Nephron progenitor cell (in vitro differentiated cells): ENCODE results near the gene RARRES2.

Source experiments
- DNase-seq: peaks from one replicate; pipeline ENCODE4 v3.0.0; 2021
- H3K27ac Mint-ChIP-seq: 2 replicates; pipeline ENCODE4 v1.8.0; 2021; ENCODE audit warnings: mild to moderate bottlenecking, moderate library complexity, mixed read lengths
- H3K27me3 Mint-ChIP-seq: 2 replicates; pipeline ENCODE4 v1.8.0; 2021; ENCODE audit warnings: mild to moderate bottlenecking, low read depth, mixed read lengths; ENCODE audit not compliant: poor library complexity
- H3K36me3 Mint-ChIP-seq: 2 replicates; pipeline ENCODE4 v1.8.0; 2021; ENCODE audit warnings: low read depth, mixed read lengths
- H3K4me1 Mint-ChIP-seq: 2 replicates; pipeline ENCODE4 v1.8.0; 2021; ENCODE audit warnings: mixed read lengths
- H3K4me3 Mint-ChIP-seq: 2 replicates; pipeline ENCODE4 v1.8.0; 2021; ENCODE audit warnings: mild to moderate bottlenecking, moderate library complexity, mixed read lengths
- H3K9me3 Mint-ChIP-seq: 2 replicates; pipeline ENCODE4 v1.8.0; 2021; ENCODE audit warnings: mild to moderate bottlenecking, moderate library complexity, mixed read lengths
- TF ChIP-seq, protein P1 (sequence below): fragments of 200-600 bp; sonication (generic); IDR thresholded peaks from 2 replicates; pipeline ENCODE4 v1.5.0; 2021; ENCODE audit warnings: antibody characterized with exemption

RARRES2 gene

DNA sequence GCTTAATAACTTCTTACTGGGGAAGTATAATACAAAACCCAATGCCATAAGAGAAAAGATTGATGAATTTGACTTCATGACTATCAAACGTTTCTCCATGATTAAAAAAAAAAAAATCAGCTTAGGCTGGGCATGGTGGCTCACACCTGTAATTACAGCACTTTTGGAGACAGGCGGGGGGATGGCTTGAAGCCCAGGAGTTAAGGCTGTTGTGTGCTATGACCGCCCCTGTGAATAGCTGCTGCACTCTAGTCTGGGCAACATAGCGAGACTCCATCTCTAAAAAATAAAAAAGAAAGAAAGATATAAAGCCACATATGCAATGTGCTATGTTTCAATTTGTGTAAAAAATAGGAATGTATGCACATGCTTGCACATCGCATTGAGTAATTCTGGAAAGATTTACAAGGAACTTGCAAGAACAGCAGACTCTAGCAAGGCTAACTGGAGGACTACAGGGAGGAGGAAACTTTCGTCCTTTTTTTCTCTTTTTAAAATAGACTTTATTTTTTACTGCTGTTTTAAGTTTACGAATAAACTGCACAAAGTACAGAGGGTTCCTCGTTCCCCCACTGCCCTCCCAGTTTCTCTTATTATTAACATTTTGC lies 10.3 kb upstream of the RARRES2 start:
- Mint-ChIP-seq H3K9me3 (peaks cover 13% of the 10 kb centered on the region), H3K4me3 (no peak overlapping the region), H3K27me3 (peaks cover 9% of the 10 kb centered on the region), H3K36me3 (no peaks in the 10 kb centered on the region), H3K27ac (no peak overlapping the region), H3K4me1 (peaks cover 18% of the 10 kb centered on the region)
- no peak for DNase-seq
- TF ChIP-seq, protein P1, sequence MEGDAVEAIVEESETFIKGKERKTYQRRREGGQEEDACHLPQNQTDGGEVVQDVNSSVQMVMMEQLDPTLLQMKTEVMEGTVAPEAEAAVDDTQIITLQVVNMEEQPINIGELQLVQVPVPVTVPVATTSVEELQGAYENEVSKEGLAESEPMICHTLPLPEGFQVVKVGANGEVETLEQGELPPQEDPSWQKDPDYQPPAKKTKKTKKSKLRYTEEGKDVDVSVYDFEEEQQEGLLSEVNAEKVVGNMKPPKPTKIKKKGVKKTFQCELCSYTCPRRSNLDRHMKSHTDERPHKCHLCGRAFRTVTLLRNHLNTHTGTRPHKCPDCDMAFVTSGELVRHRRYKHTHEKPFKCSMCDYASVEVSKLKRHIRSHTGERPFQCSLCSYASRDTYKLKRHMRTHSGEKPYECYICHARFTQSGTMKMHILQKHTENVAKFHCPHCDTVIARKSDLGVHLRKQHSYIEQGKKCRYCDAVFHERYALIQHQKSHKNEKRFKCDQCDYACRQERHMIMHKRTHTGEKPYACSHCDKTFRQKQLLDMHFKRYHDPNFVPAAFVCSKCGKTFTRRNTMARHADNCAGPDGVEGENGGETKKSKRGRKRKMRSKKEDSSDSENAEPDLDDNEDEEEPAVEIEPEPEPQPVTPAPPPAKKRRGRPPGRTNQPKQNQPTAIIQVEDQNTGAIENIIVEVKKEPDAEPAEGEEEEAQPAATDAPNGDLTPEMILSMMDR, result no peak

DNA sequence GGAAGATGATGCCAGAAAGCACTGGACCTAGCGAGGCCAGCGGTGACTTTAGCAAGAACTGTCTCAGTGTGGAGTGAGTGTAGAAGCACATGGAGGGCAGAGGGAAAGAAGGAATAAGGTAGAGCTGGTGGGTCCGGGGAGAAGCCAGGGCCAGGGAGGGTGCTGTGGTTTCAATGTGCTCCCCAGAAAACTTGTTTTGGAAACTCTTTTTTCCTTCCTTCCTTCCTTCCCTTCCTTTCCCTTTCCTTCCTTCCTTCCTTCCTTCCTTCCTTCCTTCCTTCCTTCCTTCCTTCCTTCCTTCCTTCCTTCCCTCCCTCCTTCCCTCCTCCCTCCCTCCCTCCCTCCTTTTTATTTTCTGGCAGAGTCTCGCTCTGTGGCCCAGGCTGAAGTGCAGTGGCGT lies 5.5 kb upstream of the RARRES2 start:
- DNase-seq, result no peak
- peaks cover 38% of the 10 kb centered on the region for H3K9me3 Mint-ChIP-seq
- H3K27ac Mint-ChIP-seq, result no peak overlapping the region
- H3K4me1 Mint-ChIP-seq, result peaks cover 12% of the 10 kb centered on the region
- no peak overlapping the region for H3K4me3 Mint-ChIP-seq
- H3K36me3 Mint-ChIP-seq, result no peaks in the 10 kb centered on the region
- peaks cover 43% of the 10 kb centered on the region for H3K27me3 Mint-ChIP-seq
- TF ChIP-seq, protein P1, result no peak

DNA sequence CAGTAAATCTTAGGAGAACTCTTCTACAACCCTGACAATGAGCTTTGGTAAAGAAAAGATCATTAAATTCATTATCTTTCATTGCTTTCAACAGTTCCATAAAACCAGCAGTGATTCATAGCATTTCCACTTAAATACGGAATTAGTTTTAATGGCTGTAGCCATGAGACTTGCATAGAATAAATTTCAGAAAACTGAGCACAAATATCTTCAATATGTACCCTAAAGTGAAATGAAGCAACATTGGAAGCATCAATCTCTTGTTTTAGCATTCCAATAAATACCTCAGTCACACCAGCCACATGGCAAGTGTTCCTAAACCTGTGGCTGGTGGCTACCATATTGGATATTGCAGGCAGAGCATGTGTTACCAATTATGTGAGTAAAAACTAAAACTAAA lies 3.6 kb upstream of the RARRES2 start:
- no peaks in the 10 kb centered on the region for H3K36me3 Mint-ChIP-seq
- no peak overlapping the region for H3K27ac Mint-ChIP-seq
- peaks cover 23% of the 10 kb centered on the region for H3K4me1 Mint-ChIP-seq
- peaks cover 59% of the 10 kb centered on the region for H3K27me3 Mint-ChIP-seq
- TF ChIP-seq, protein P1, result no peak
- no peak for DNase-seq
- peaks cover 38% of the 10 kb centered on the region for H3K9me3 Mint-ChIP-seq
- no peak overlapping the region for H3K4me3 Mint-ChIP-seq

DNA sequence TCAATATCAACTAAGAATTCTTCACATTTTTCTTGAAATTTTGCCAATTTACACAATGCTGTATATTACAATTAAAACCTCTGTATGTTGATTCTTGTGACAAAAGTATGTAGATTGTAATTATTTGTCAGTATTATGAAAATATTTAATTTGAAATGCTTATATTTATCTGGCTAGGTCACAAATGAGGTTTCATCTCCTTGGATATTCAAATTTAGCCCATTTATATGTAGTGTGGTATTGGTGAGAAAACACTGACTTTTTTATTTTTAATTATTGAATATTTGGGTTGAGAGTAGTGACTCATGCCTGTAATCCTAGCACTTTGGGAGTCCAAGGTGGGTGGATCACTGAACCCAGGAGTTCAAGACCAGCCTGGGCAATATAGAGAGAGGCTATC lies 2.9 kb upstream of the RARRES2 start:
- H3K4me3 Mint-ChIP-seq, result no peak overlapping the region
- H3K36me3 Mint-ChIP-seq, result no peaks in the 10 kb centered on the region
- H3K27ac Mint-ChIP-seq, result no peak overlapping the region
- peaks cover 30% of the 10 kb centered on the region for H3K4me1 Mint-ChIP-seq
- peaks cover 66% of the 10 kb centered on the region for H3K27me3 Mint-ChIP-seq
- peaks cover 38% of the 10 kb centered on the region for H3K9me3 Mint-ChIP-seq
- TF ChIP-seq, protein P1, result no peak
- DNase-seq, result no peak

DNA sequence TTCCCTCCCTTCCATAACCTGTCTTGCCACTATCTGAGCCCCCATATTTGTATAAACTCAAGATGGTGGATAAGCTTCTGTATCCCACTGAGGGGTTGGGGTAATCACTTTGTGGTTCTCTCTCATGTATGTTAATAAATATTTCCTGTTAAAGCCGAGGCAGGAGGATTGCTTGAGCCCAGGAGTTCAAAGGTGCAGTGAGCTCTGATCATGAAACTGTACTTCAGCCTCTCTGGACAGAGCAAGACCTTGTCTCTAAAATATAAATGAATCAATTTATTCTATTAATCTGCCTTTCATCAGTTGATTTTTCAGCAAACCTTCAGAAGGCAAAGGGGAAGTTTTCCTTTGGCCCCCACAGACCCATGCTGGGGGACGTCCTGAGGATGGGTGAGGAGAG lies 1.8 kb upstream of the RARRES2 start:
- Mint-ChIP-seq H3K4me1 (peaks cover 33% of the 10 kb centered on the region), H3K27ac (no peak overlapping the region), H3K27me3 (peaks cover 76% of the 10 kb centered on the region), H3K36me3 (no peaks in the 10 kb centered on the region), H3K4me3 (no peak overlapping the region), H3K9me3 (peaks cover 32% of the 10 kb centered on the region)
- no peak for DNase-seq
- TF ChIP-seq, protein P1, result no peak

DNA sequence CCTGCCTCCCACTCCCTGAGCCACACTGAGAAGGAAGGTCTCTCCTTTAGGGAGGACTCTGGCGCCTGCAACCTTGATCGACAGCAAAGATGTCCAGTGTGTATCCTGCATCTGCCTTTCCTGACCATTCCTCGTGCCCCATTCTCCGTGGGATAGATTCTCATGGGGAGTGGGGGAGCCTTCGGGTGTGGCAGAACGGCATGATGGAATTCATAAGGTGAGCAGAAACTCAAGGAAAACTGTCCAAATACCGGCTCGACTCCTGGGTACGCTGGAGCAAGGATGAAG lies 636 bp upstream of the RARRES2 start:
- TF ChIP-seq, protein P1, result no peak
- Mint-ChIP-seq H3K4me3 (peak overlapping the region; percentile 64), H3K9me3 (peaks cover 28% of the 10 kb centered on the region), H3K36me3 (no peaks in the 10 kb centered on the region), H3K4me1 (peaks cover 41% of the 10 kb centered on the region), H3K27ac (no peak overlapping the region), H3K27me3 (peaks cover 81% of the 10 kb centered on the region)
- no peak for DNase-seq
